Naive thymus-derived CD4-positive, alpha-beta T cell (primary cell): ENCODE data around the gene SCAF11. TPM values are rescaled to one million over a fixed set of nuclear protein-coding genes. Genes with fewer than 3 reads are reported as not detected.

Source experiments
- ATAC-seq: fragments of 150-1000 bp; cut with Tn5 transposase; 2 replicates; pipeline ENCODE4 v1.10.0; 2021; ENCODE audit warnings: mild to moderate bottlenecking, moderate library complexity
- CTCF ChIA-PET: fragments of 350-600 bp; sonication (Branson Sonifier 250); formaldehyde crosslinking; loops from one replicate; lab custom pipeline; 2021; ENCODE audit warnings: antibody characterized with exemption; lab: Charles Lee
- POLR2A ChIA-PET: fragments of 350-600 bp; sonication (Branson Sonifier 250); formaldehyde crosslinking; loops from one replicate; lab custom pipeline; 2021; ENCODE audit warnings: antibody characterized with exemption, inconsistent platforms; lab: Charles Lee
- DNase-seq, 9 donors: peaks; one replicate each; pipeline versions ENCODE4 v3.0.0 to v3.0.0-alpha.2; 2020 to 2022; ENCODE audit warnings: mixed read lengths in 1 of 9
- H3K27ac ChIP-seq: one replicate; pipeline ENCODE4 v1.7.0; 2013; ENCODE audit warnings: mild to moderate bottlenecking, low read depth, low read length, moderate library complexity
- H3K27me3 ChIP-seq, 2 donors: one replicate each; pipeline ENCODE4 v1.7.0; 2013; ENCODE audit warnings: low read length in 2 of 2, mild to moderate bottlenecking in 2 of 2, moderate library complexity in 2 of 2; ENCODE audit not compliant: control insufficient read depth in 2 of 2, insufficient read depth in 2 of 2
- H3K36me3 ChIP-seq, 3 experiments: 1 replicate in 2 of 3; 2 replicates in 1 of 3; pipeline ENCODE4 v1.7.0; 2013; ENCODE audit warnings: low read length in 3 of 3, mild to moderate bottlenecking in 3 of 3, moderate library complexity in 1 of 3; ENCODE audit not compliant: insufficient read depth in 3 of 3, control insufficient read depth in 2 of 3
- H3K4me1 ChIP-seq, 2 donors: one replicate each; pipeline ENCODE4 v1.7.0; 2013; ENCODE audit warnings: low read length in 2 of 2, mild to moderate bottlenecking in 2 of 2, moderate library complexity in 1 of 2; ENCODE audit not compliant: control insufficient read depth in 2 of 2, insufficient read depth in 2 of 2
- H3K4me3 ChIP-seq: 2 replicates; pipeline ENCODE4 v1.7.0; 2013; ENCODE audit warnings: mild to moderate bottlenecking, low read length
- H3K9me3 ChIP-seq, 3 experiments: 1 replicate in 2 of 3; 2 replicates in 1 of 3; pipeline ENCODE4 v1.7.0; 2013; ENCODE audit warnings: low read length in 3 of 3; ENCODE audit not compliant: control insufficient read depth in 2 of 3
- H3K27ac Mint-ChIP-seq, 9 donors: one replicate each; pipeline ENCODE4 v1.8.0; 2020 to 2022; ENCODE audit warnings: mixed read lengths in 9 of 9, mild to moderate bottlenecking in 8 of 9, moderate library complexity in 5 of 9, inconsistent platforms in 2 of 9
- H3K27me3 Mint-ChIP-seq, 5 donors: one replicate each; pipeline ENCODE4 v1.8.0; 2021 to 2022; ENCODE audit warnings: mixed read lengths in 5 of 5, mild to moderate bottlenecking in 1 of 5
- H3K36me3 Mint-ChIP-seq, 5 donors: one replicate each; pipeline ENCODE4 v1.8.0; 2020 to 2022; ENCODE audit warnings: mixed read lengths in 5 of 5, mild to moderate bottlenecking in 3 of 5, inconsistent platforms in 1 of 5
- H3K4me1 Mint-ChIP-seq, 7 donors: one replicate each; pipeline ENCODE4 v1.8.0; 2020 to 2022; ENCODE audit warnings: mixed read lengths in 7 of 7, mild to moderate bottlenecking in 3 of 7, inconsistent platforms in 1 of 7
- H3K4me3 Mint-ChIP-seq, 10 donors: one replicate each; pipeline ENCODE4 v1.8.0; 2020 to 2022; ENCODE audit warnings: mild to moderate bottlenecking in 10 of 10, mixed read lengths in 10 of 10, moderate library complexity in 6 of 10, inconsistent platforms in 2 of 10
- H3K9me3 Mint-ChIP-seq, 11 donors: one replicate each; pipeline ENCODE4 v1.8.0; 2020 to 2022; ENCODE audit warnings: mixed read lengths in 11 of 11, mild to moderate bottlenecking in 4 of 11, inconsistent platforms in 1 of 11, moderate library complexity in 1 of 11
- intact Hi-C, 2 donors: fragments of 100-400 bp; cut with micrococcal nuclease; formaldehyde crosslinking; loops; one replicate each; pipeline ENCODE4 v1.15.1; 2023
- polyA plus RNA-seq, 2 donors: library from polyadenylated mRNA; unstranded; fragments of 300-500 nt; fragmentation: Illumina TruSeq; gene quantifications; one replicate each; pipeline ENCODE4 v1.2.3, GENCODE V29; 2021
- total RNA-seq, 6 experiments: library from RNA in 5 of 6; stranded (reverse) in 5 of 6; gene quantifications; 1 replicate in 5 of 6; 2 replicates in 1 of 6; pipeline ENCODE4 v1.2.3 and lab custom pipeline; 2021 to 2026

SCAF11 gene
- total and polyA plus RNA-seq, 7 experiments from 2014 or later = 96.9 to 194 (median 155) TPM

GRCh38 chr12:45907955-45908354, 82.4 kb downstream of the SCAF11 start:
- no peak overlapping the region for H3K27ac ChIP-seq
- Mint-ChIP-seq H3K4me1 (no peaks in the 10 kb centered on the region), H3K27me3 (no peaks in the 10 kb centered on the region), H3K27ac (no peak overlapping the region), H3K9me3 (no peaks in the 10 kb centered on the region), H3K36me3 (peaks cover 5 to 23% (median 15%) of the 10 kb centered on the region in 5 donors), H3K4me3 (no peak overlapping the region)
- no peaks in the 10 kb centered on the region for H3K27me3 ChIP-seq
- POLR2A ChIA-PET = no interaction called here
- no peaks in the 10 kb centered on the region for H3K9me3 ChIP-seq
- ATAC-seq = no peak
- DNase-seq = no peak
- intact Hi-C loops = no loop called here
- H3K4me3 ChIP-seq = no peak overlapping the region
- CTCF ChIA-PET = no interaction called here
- no peaks in the 10 kb centered on the region for H3K4me1 ChIP-seq
- peaks cover 0 to 9% (median 0%) of the 10 kb centered on the region in 3 experiments for H3K36me3 ChIP-seq

DNA sequence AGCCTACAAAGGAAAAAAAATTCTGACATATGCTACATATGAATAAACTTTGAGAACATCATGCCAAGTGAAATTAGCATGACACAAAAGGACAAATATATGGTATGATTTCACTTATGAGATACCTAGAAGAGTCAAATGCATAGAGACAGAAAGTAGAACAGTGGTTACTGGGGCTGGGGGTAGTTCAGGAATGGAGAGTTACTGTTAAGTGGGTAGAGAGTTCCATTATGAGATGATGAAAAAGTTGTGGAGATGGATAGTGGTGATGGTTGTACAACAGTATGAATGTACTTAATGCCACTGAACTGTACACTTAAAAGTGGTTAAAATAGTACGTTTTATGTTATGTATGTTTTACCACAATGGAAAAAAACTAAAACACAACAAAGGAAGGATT, 92.3 kb downstream of the SCAF11 start:
- no peak overlapping the region for H3K4me3 Mint-ChIP-seq
- Histone ChIP-seq H3K27ac (no peak overlapping the region), H3K4me3 (no peak overlapping the region), H3K4me1 (peaks cover 0 to 14% of the 10 kb centered on the region in 2 donors), H3K36me3 (peaks cover 0 to 12% (median 6%) of the 10 kb centered on the region in 3 experiments), H3K27me3 (no peaks in the 10 kb centered on the region), H3K9me3 (no peaks in the 10 kb centered on the region)
- ATAC-seq (no peak), DNase-seq (no peak)
- H3K4me1 Mint-ChIP-seq = peaks cover 10 to 27% (median 20%) of the 10 kb centered on the region in 7 donors
- H3K27me3 Mint-ChIP-seq = no peaks in the 10 kb centered on the region
- peaks cover 0 to 5% (median 0%) of the 10 kb centered on the region in 11 donors for H3K9me3 Mint-ChIP-seq
- CTCF ChIA-PET = no interaction called here
- H3K36me3 Mint-ChIP-seq = peaks cover 23 to 57% (median 44%) of the 10 kb centered on the region in 5 donors
- intact Hi-C loops = no loop called here
- no peak overlapping the region for H3K27ac Mint-ChIP-seq
- POLR2A ChIA-PET = no interaction called here

DNA sequence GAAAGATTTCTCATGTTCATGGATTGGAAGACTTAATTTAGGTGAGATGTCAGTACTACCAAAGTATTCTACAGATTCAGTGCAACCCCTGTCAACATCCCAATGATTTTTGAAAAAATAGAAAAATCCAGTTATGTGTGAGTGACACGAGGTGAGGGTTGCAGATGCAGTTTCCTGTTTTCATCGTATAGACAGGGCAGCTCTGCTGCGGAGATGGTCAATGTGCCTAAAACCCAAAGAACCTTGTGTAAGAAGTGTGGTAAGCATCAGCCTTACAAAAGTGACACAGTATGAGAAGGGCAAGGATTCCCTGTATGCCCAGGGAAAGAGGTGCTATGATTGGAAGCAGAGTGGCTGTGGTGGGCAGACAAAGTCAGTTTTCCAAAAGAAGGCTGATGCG, 94.4 kb downstream of the SCAF11 start:
- H3K27me3 Mint-ChIP-seq = no peaks in the 10 kb centered on the region
- H3K27ac Mint-ChIP-seq = peak overlapping the region in 2 of 9 donors; percentile 39 to 41
- intact Hi-C loops = no loop called here
- H3K4me1 ChIP-seq = peaks cover 0 to 26% of the 10 kb centered on the region in 2 donors
- H3K36me3 ChIP-seq = peaks cover 0 to 19% (median 6%) of the 10 kb centered on the region in 3 experiments
- H3K9me3 Mint-ChIP-seq = peaks cover 0 to 5% (median 0%) of the 10 kb centered on the region in 11 donors
- H3K4me1 Mint-ChIP-seq = peaks cover 16 to 44% (median 39%) of the 10 kb centered on the region in 7 donors
- ATAC-seq (no peak), DNase-seq (no peak)
- no peak overlapping the region for H3K27ac ChIP-seq
- H3K36me3 Mint-ChIP-seq = peaks cover 23 to 57% (median 44%) of the 10 kb centered on the region in 5 donors
- ChIA-PET POLR2A (no interaction called here), CTCF (no interaction called here)
- no peak overlapping the region for H3K4me3 ChIP-seq
- no peak overlapping the region for H3K4me3 Mint-ChIP-seq
- no peaks in the 10 kb centered on the region for H3K27me3 ChIP-seq
- no peaks in the 10 kb centered on the region for H3K9me3 ChIP-seq

- H3K4me1 ChIP-seq = peaks cover 0 to 26% of the 10 kb centered on the region in 2 donors
- no peak for DNase-seq
- no peaks in the 10 kb centered on the region for H3K27me3 Mint-ChIP-seq
- H3K4me3 ChIP-seq = no peak overlapping the region
- H3K27ac Mint-ChIP-seq = peak overlapping the region in 1 of 9 donors; percentile 45
- ATAC-seq = no peak
- POLR2A ChIA-PET = interaction anchor here (0.6 kb wide), 1 partner anchor 14 kb away, joined by 3 read pairs; no protein-coding TSS in a partner anchor
- peaks cover 19 to 58% (median 48%) of the 10 kb centered on the region in 7 donors for H3K4me1 Mint-ChIP-seq
- no peak overlapping the region for H3K27ac ChIP-seq
- H3K4me3 Mint-ChIP-seq = no peak overlapping the region
- H3K36me3 Mint-ChIP-seq = peaks cover 16 to 47% (median 32%) of the 10 kb centered on the region in 5 donors
- peaks cover 0 to 19% (median 6%) of the 10 kb centered on the region in 3 experiments for H3K36me3 ChIP-seq
- intact Hi-C loops = loop anchor here in 1 of 2 donors (5.0 kb wide), 1 partner anchor 351 kb away; no protein-coding TSS in a partner anchor
- no peaks in the 10 kb centered on the region for H3K27me3 ChIP-seq
- CTCF ChIA-PET = no interaction called here
- peaks cover 0 to 5% (median 0%) of the 10 kb centered on the region in 11 donors for H3K9me3 Mint-ChIP-seq
- H3K9me3 ChIP-seq = no peaks in the 10 kb centered on the region
These were observed 97.1 kb downstream of the SCAF11 start for GRCh38 chr12:45893240-45893639.

DNA sequence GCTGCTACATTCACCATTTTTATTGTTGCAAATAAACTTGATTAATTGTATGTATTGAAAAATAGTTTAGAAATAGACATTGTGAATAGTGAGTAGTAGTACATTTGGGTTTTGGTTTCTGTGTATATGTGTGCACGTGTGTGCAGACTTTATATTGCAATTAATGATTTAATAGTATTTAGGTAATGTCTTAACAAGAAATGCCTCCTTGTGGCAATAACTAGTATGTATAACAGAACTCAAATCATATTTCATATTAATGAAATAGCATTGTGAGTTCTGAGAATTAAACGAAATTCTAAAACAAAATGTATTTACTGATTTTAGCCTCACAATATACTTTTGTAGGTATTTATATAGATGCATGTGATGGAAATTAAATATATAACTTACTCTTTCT, 100.1 kb downstream of the SCAF11 start:
- no peak for DNase-seq
- intact Hi-C loops = loop anchor here in 1 of 2 donors (5.0 kb wide), 1 partner anchor 348 kb away; no protein-coding TSS in a partner anchor
- Histone ChIP-seq H3K4me3 (no peak overlapping the region), H3K4me1 (peaks cover 0 to 26% of the 10 kb centered on the region in 2 donors), H3K9me3 (no peaks in the 10 kb centered on the region), H3K27ac (no peak overlapping the region), H3K27me3 (no peaks in the 10 kb centered on the region), H3K36me3 (peaks cover 0 to 21% (median 6%) of the 10 kb centered on the region in 3 experiments)
- CTCF ChIA-PET = no interaction called here
- H3K4me3 Mint-ChIP-seq = no peak overlapping the region
- H3K27ac Mint-ChIP-seq = no peak overlapping the region
- peaks cover 12 to 41% (median 29%) of the 10 kb centered on the region in 5 donors for H3K36me3 Mint-ChIP-seq
- H3K27me3 Mint-ChIP-seq = no peaks in the 10 kb centered on the region
- peaks cover 17 to 60% (median 51%) of the 10 kb centered on the region in 7 donors for H3K4me1 Mint-ChIP-seq
- peaks cover 0 to 10% (median 0%) of the 10 kb centered on the region in 11 donors for H3K9me3 Mint-ChIP-seq
- POLR2A ChIA-PET = no interaction called here
- ATAC-seq = no peak

DNA sequence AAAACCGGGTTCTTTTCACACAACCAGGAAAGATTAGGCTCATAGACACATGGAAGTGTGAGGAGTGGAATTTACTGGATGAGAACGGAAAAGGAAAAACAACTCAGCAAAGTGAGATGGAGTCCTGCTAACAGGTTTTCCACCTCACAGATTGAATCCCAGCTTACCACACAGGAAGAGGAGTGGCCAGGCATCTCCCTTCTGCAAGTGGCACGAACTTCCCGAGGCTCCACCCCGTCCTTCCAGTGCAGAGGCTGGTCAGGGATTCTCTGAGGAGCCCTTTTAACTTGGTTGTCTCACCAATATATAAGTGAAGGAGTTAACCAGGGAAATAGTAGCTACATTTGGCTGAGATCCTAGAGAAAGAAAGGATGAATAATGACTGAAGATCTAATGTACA, 102.8 kb downstream of the SCAF11 start:
- no peak overlapping the region for H3K4me3 ChIP-seq
- H3K36me3 Mint-ChIP-seq = peaks cover 7 to 49% (median 46%) of the 10 kb centered on the region in 5 donors
- peaks cover 0 to 11% of the 10 kb centered on the region in 2 donors for H3K4me1 ChIP-seq
- CTCF ChIA-PET = no interaction called here
- intact Hi-C loops = no loop called here
- H3K36me3 ChIP-seq = peaks cover 0 to 17% (median 0%) of the 10 kb centered on the region in 3 experiments
- H3K9me3 ChIP-seq = no peaks in the 10 kb centered on the region
- H3K27me3 ChIP-seq = no peaks in the 10 kb centered on the region
- peaks cover 8 to 36% (median 30%) of the 10 kb centered on the region in 7 donors for H3K4me1 Mint-ChIP-seq
- ATAC-seq (no peak), DNase-seq (no peak)
- H3K4me3 Mint-ChIP-seq = no peak overlapping the region
- POLR2A ChIA-PET = no interaction called here
- no peak overlapping the region for H3K27ac Mint-ChIP-seq
- H3K27me3 Mint-ChIP-seq = no peaks in the 10 kb centered on the region
- no peak overlapping the region for H3K27ac ChIP-seq
- peaks cover 0 to 11% (median 0%) of the 10 kb centered on the region in 11 donors for H3K9me3 Mint-ChIP-seq

- POLR2A ChIA-PET = interaction anchor here (0.7 to 1.1 kb wide), 2 partner anchors 31 to 158 kb away, joined by 3 read pairs; no protein-coding TSS in a partner anchor
- intact Hi-C loops = no loop called here
- Histone ChIP-seq H3K4me3 (no peak overlapping the region), H3K36me3 (peaks cover 0 to 18% (median 0%) of the 10 kb centered on the region in 3 experiments), H3K27ac (no peak overlapping the region), H3K4me1 (peaks cover 0 to 6% of the 10 kb centered on the region in 2 donors), H3K27me3 (no peaks in the 10 kb centered on the region), H3K9me3 (no peaks in the 10 kb centered on the region)
- CTCF ChIA-PET = no interaction called here
- peaks cover 0 to 13% (median 0%) of the 10 kb centered on the region in 11 donors for H3K9me3 Mint-ChIP-seq
- no peak for ATAC-seq
- no peak overlapping the region for H3K4me3 Mint-ChIP-seq
- H3K27me3 Mint-ChIP-seq = no peaks in the 10 kb centered on the region
- no peak for DNase-seq
- H3K4me1 Mint-ChIP-seq = peaks cover 8 to 32% (median 27%) of the 10 kb centered on the region in 7 donors
- no peak overlapping the region for H3K27ac Mint-ChIP-seq
- peaks cover 12 to 56% (median 48%) of the 10 kb centered on the region in 5 donors for H3K36me3 Mint-ChIP-seq
These were observed 103.7 kb downstream of the SCAF11 start for GRCh38 chr12:45886685-45887084.
